GM18511 (cell line): ENCODE data around the gene VPS9D1.
"Not testable (repeated sequence)": the region's sequence is repeated elsewhere in the genome, so short reads cannot be mapped to it uniquely, and the experiment has no call there.

Source experiments
- ATAC-seq: cut with Tn5 transposase; IDR thresholded peaks from one replicate; pipeline ENCODE4 v1.9.1; 2021; ENCODE audit warnings: mild to moderate bottlenecking, moderate library complexity; ENCODE audit not compliant: unreplicated experiment

The VPS9D1 gene

GRCh38 chr16:89710709-89711564 lies 9.8 kb downstream of the VPS9D1 start:
- no peak for ATAC-seq

GRCh38 chr16:89709716-89710432 lies 10.8 kb downstream of the VPS9D1 start:
- ATAC-seq, result no peak

- no peak for ATAC-seq
These were observed 11.5 kb downstream of the VPS9D1 start for GRCh38 chr16:89709166-89709565.

GRCh38 chr16:89708481-89708931 lies 12.2 kb downstream of the VPS9D1 start:
- no peak for ATAC-seq

GRCh38 chr16:89707695-89708094 lies 13.0 kb downstream of the VPS9D1 start:
- no peak for ATAC-seq

GRCh38 chr16:89706518-89707260 lies 14.0 kb downstream of the VPS9D1 start:
- ATAC-seq, result no peak

GRCh38 chr16:89705006-89705405 lies 15.7 kb downstream of the VPS9D1 start:
- ATAC-seq, result no peak

GRCh38 chr16:89704281-89704680 lies 16.4 kb downstream of the VPS9D1 start:
- no peak for ATAC-seq

- peak; percentile 72 for ATAC-seq
These were observed 19.0 kb downstream of the VPS9D1 start, which contains the start of gene SPATA2L for GRCh38 chr16:89701425-89702406. Gene SPATA2L (minus strand): TSS chr16:89701705. CDS start chr16:89701232, 473 bp downstream.

- ATAC-seq, result no peak
These were observed 19.9 kb downstream of the VPS9D1 start for GRCh38 chr16:89700649-89701424.

GRCh38 chr16:89700100-89700648 lies 20.5 kb downstream of the VPS9D1 start:
- ATAC-seq, result peak; percentile 39

- not testable (repeated sequence) for ATAC-seq
These were observed 21.0 kb downstream of the VPS9D1 start for GRCh38 chr16:89699629-89700099.

- ATAC-seq, result not testable (repeated sequence)
These were observed 22.0 kb downstream of the VPS9D1 start for GRCh38 chr16:89698717-89699116.

- ATAC-seq, result no peak
These were observed 22.9 kb downstream of the VPS9D1 start for GRCh38 chr16:89697616-89698331.

GRCh38 chr16:89697161-89697615 lies 23.5 kb downstream of the VPS9D1 start:
- no peak for ATAC-seq

- no peak for ATAC-seq
These were observed 24.0 kb downstream of the VPS9D1 start for GRCh38 chr16:89696670-89697128.

GRCh38 chr16:89695875-89696669 lies 24.6 kb downstream of the VPS9D1 start:
- no peak for ATAC-seq
